DND-41 (cell line): ENCODE data around the gene MFAP4.
"Not testable (repeated sequence)": the region's sequence is repeated elsewhere in the genome, so short reads cannot be mapped to it uniquely, and the experiment has no call there.

Source experiments
- ATAC-seq: fragments of 200-7000 bp; cut with Tn5 transposase; 3 replicates; pipeline ENCODE4 v1.9.1; 2021; ENCODE audit warnings: low read depth; ENCODE audit not compliant: insufficient read depth
- DNase-seq: peaks from one replicate; pipeline ENCODE4 v3.0.0-alpha.2; 2020
- H2AFZ ChIP-seq: 2 replicates; pipeline ENCODE4 v1.6.0; 2012; ENCODE audit warnings: low read depth, low read length
- H3K27ac ChIP-seq: 2 replicates; pipeline ENCODE4 v1.5.1; 2012; ENCODE audit warnings: low read length, inconsistent platforms
- H3K27me3 ChIP-seq: fragments of 200-600 bp; sonication (generic); 2 replicates; pipeline ENCODE4 v1.6.0; 2012; ENCODE audit warnings: low read length, mild to moderate bottlenecking, inconsistent platforms; ENCODE audit not compliant: insufficient read depth, poor library complexity
- H3K36me3 ChIP-seq: 2 replicates; pipeline ENCODE4 v1.5.1; 2012; ENCODE audit warnings: low read length, inconsistent platforms; ENCODE audit not compliant: insufficient read depth
- H3K4me1 ChIP-seq: 2 replicates; pipeline ENCODE4 v1.5.1; 2012; ENCODE audit warnings: mild to moderate bottlenecking, low read length; ENCODE audit not compliant: insufficient read depth
- H3K4me2 ChIP-seq: 2 replicates; pipeline ENCODE4 v1.6.0; 2012; ENCODE audit warnings: mild to moderate bottlenecking, moderate library complexity, low read length, inconsistent platforms; ENCODE audit not compliant: insufficient read depth
- H3K4me3 ChIP-seq, 2 experiments: fragments of 200-600 bp in 1 of 2; shearing (Covaris generic) in 1 of 2; 2 replicates each; pipeline ENCODE4 v1.5.1; 2012 to 2016; ENCODE audit warnings: inconsistent platforms in 2 of 2, low read length in 2 of 2, mild to moderate bottlenecking in 2 of 2, low read depth in 1 of 2, moderate library complexity in 1 of 2
- H3K79me2 ChIP-seq: 2 replicates; pipeline ENCODE4 v1.6.0; 2012; ENCODE audit warnings: low read length, inconsistent platforms; ENCODE audit not compliant: insufficient read depth
- H3K9ac ChIP-seq: 2 replicates; pipeline ENCODE4 v1.6.0; 2012; ENCODE audit warnings: low read depth, mild to moderate bottlenecking, inconsistent platforms, low read length, moderate library complexity
- H3K9me3 ChIP-seq: 2 replicates; pipeline ENCODE4 v1.5.1; 2012; ENCODE audit warnings: low read length, moderate library complexity, mild to moderate bottlenecking, inconsistent platforms; ENCODE audit not compliant: insufficient read depth, severe bottlenecking
- H4K20me1 ChIP-seq: 2 replicates; pipeline ENCODE4 v1.6.0; 2012; ENCODE audit warnings: low read length; ENCODE audit not compliant: insufficient read depth
- EZH2 ChIP-seq: IDR thresholded peaks from 3 replicates; pipeline ENCODE4 v1.6.1; 2012; ENCODE audit warnings: borderline replicate concordance, low read depth, mild to moderate bottlenecking, moderate library complexity, low read length, inconsistent platforms; ENCODE audit not compliant: severe bottlenecking
- TF ChIP-seq, protein P1 (sequence below): IDR thresholded peaks from 2 replicates; pipeline ENCODE4 v1.5.1; 2012; ENCODE audit warnings: borderline replicate concordance, low read length, moderate library complexity, mild to moderate bottlenecking; ENCODE audit not compliant: poor library complexity, severe bottlenecking; ENCODE audit errors: extremely low read depth

The MFAP4 gene

DNA sequence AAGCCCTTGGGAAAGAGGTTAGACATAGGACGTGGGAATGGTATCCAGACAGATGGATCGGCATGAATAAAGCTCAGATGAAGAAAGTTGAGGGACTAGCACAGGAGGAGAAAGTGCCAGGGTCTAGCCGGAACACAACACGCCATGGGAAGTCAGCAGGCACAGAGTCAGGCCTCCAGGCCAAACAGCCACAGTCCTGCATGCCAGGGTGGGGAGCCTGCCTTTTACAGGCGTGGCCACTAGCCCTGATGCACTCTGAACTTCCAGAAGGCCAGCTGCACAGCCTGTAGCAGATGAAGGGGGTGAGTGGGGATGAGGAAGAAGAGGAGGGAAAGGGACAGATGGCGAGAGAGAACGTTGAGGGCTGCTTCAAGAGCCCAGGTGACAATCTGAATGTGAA, 29.6 kb downstream of the MFAP4 start:
- no peak for TF ChIP-seq EZH2
- TF ChIP-seq, protein P1, sequence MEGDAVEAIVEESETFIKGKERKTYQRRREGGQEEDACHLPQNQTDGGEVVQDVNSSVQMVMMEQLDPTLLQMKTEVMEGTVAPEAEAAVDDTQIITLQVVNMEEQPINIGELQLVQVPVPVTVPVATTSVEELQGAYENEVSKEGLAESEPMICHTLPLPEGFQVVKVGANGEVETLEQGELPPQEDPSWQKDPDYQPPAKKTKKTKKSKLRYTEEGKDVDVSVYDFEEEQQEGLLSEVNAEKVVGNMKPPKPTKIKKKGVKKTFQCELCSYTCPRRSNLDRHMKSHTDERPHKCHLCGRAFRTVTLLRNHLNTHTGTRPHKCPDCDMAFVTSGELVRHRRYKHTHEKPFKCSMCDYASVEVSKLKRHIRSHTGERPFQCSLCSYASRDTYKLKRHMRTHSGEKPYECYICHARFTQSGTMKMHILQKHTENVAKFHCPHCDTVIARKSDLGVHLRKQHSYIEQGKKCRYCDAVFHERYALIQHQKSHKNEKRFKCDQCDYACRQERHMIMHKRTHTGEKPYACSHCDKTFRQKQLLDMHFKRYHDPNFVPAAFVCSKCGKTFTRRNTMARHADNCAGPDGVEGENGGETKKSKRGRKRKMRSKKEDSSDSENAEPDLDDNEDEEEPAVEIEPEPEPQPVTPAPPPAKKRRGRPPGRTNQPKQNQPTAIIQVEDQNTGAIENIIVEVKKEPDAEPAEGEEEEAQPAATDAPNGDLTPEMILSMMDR, result no peak
- Histone ChIP-seq H3K27ac (no peak overlapping the region), H3K79me2 (no peaks in the 10 kb centered on the region), H3K9me3 (no peaks in the 10 kb centered on the region), H3K9ac (no peak overlapping the region), H3K4me2 (no peak overlapping the region), H3K36me3 (no peaks in the 10 kb centered on the region), H3K4me3 (no peak overlapping the region), H2AFZ (no peak overlapping the region), H3K4me1 (peaks cover 6% of the 10 kb centered on the region), H4K20me1 (peaks cover 9% of the 10 kb centered on the region; the same call in 1 of the 2 replicates), H3K27me3 (peaks cover 2% of the 10 kb centered on the region)
- DNase-seq, result no peak
- ATAC-seq, result no peak

DNA sequence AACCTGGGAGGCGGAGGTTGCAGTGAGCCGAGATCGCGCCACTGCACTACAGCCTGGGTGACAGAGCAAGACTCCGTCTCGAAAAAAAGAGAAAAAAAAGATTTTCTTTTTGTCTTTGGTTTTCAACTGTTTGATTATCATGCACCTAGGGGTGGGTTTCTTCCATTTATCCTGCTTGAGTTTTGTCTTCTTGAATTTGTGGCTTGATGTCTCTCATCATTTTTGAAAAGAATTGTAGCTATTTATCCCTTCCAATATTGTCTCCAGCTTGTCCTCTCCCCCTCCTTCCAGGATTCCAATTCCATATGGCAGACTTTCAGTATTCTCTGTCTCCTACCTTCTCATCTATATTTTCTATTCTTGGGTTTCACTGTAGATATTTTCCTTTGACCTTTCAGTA, 32.2 kb downstream of the MFAP4 start:
- peaks cover 2% of the 10 kb centered on the region for H3K27me3 ChIP-seq
- ATAC-seq (no peak), DNase-seq (no peak)
- TF ChIP-seq, protein P1, result no peak
- no peak for TF ChIP-seq EZH2
- no peaks in the 10 kb centered on the region for H3K79me2 ChIP-seq
- no peak overlapping the region for H3K9ac ChIP-seq
- peaks cover 5% of the 10 kb centered on the region; the same call in 1 of the 2 replicates for H4K20me1 ChIP-seq
- H3K9me3 ChIP-seq, result no peaks in the 10 kb centered on the region
- H3K4me2 ChIP-seq, result no peak overlapping the region
- H2AFZ ChIP-seq, result no peak overlapping the region
- H3K4me1 ChIP-seq, result no peaks in the 10 kb centered on the region
- H3K36me3 ChIP-seq, result no peaks in the 10 kb centered on the region
- no peak overlapping the region for H3K27ac ChIP-seq
- H3K4me3 ChIP-seq, result no peak overlapping the region

DNA sequence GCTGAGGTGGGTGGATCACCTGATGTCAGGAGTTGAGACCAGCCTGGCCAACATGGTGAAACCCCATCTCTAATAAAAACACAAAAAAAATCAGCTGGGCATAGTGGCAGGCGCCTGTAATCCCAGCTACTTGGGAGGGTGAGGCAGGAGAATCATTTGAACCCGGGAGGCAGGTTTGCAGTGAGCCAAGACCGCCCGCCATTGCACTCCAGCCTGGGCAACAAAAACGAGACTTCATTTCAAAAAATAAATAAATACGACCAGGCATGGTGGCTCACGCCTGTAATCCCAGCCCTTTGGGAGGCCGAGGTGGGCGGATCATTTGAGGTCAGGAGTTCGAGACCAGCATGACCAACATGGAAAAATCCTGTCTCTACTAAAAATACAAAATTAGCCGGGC, 33.6 kb downstream of the MFAP4 start:
- H3K27ac ChIP-seq, H3K27me3 ChIP-seq, DNase-seq, H4K20me1 ChIP-seq, H3K4me3 ChIP-seq, H3K36me3 ChIP-seq, H3K9me3 ChIP-seq, H3K4me1 ChIP-seq, H3K4me2 ChIP-seq, ATAC-seq, H2AFZ ChIP-seq, H3K9ac ChIP-seq, H3K79me2 ChIP-seq: not testable (repeated sequence)

DNA sequence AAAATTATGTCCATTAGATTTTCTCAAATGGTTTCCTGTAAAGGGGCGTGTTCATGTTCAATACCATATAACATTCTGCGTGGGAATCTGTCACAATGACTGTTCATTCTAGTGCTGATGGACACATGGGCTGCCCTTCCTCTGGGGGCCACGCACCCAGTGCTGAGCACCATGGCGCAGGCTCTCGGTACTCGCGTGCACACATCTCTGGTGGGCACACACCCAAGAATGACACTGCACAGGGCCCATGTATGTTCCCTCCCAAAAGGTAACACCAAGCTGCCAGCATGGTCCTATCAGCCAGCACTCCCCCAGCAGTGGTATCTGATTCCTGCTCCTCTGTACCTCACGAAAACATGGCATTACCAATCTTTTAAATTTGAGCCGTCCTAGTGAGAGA, 38.2 kb downstream of the MFAP4 start:
- Histone ChIP-seq H3K4me3 (no peak overlapping the region), H2AFZ (no peak overlapping the region), H4K20me1 (peaks cover 24% of the 10 kb centered on the region), H3K9ac (no peak overlapping the region), H3K36me3 (no peaks in the 10 kb centered on the region), H3K4me1 (no peaks in the 10 kb centered on the region), H3K9me3 (no peaks in the 10 kb centered on the region), H3K27ac (no peak overlapping the region), H3K4me2 (no peak overlapping the region), H3K79me2 (no peaks in the 10 kb centered on the region), H3K27me3 (no peaks in the 10 kb centered on the region)
- no peak for ATAC-seq
- no peak for TF ChIP-seq EZH2
- TF ChIP-seq, protein P1, result no peak
- DNase-seq, result no peak
